GM12872 (cell line): ENCODE data around the gene TMEM44.

ENCODE experiments used
- CTCF ChIP-seq: IDR thresholded peaks from 3 replicates; pipeline ENCODE4 v1.5.1; 2011; ENCODE audit warnings: low read depth, mild to moderate bottlenecking, low read length, moderate library complexity; ENCODE audit not compliant: insufficient read depth

The TMEM44 gene

GRCh38 chr3:194607592-194608389 is 25.4 kb downstream of the TMEM44 start:
- TF ChIP-seq CTCF: no peak

DNA sequence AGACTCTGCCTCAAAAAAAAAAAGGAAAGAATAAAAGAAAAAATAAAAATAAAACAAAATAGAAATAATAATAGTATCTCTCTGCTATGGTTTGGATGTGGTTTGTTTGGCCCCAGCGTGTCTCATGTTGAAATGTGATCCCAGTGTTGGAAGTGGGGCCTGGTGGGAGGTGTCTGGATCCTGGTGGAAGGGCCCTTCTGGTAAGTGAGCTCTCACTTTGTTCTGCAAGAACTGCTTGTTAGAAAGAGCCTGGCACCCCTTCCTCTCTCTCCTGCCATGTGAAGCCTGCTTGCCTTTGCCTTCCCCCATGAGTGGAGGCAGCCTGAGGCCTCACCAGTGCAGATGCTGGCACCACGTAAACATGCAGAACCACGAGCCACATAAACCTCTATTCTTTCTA is 26.3 kb downstream of the TMEM44 start:
- TF ChIP-seq CTCF: no peak

DNA sequence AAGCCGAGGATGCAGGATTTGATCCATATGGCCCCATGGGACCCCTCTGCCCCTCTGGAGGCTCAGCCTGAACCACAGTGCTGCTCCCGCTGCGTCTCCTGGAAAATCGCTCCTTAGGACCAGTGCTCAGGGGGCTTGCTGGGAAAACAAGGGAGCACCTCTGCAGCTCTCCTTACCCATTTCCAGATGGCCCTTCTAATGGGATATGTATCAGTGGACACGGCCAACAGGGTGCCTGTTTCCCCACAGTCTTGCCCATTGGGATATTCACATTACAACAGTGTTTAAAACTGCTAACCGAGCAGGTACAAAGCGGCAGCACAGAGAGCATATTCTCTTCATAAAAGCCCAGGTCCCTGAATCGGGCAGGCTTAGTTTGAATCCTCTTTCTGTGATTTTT is 27.1 kb downstream of the TMEM44 start:
- TF ChIP-seq CTCF: no peak

GRCh38 chr3:194604837-194605236 is 28.4 kb downstream of the TMEM44 start:
- TF ChIP-seq CTCF: 0 out of 3 replicates have a peak, but pooled peaks have one; percentile 27

- TF ChIP-seq CTCF: no peak
Observed at GRCh38 chr3:194604126-194604525, 29.1 kb downstream of the TMEM44 start.

DNA sequence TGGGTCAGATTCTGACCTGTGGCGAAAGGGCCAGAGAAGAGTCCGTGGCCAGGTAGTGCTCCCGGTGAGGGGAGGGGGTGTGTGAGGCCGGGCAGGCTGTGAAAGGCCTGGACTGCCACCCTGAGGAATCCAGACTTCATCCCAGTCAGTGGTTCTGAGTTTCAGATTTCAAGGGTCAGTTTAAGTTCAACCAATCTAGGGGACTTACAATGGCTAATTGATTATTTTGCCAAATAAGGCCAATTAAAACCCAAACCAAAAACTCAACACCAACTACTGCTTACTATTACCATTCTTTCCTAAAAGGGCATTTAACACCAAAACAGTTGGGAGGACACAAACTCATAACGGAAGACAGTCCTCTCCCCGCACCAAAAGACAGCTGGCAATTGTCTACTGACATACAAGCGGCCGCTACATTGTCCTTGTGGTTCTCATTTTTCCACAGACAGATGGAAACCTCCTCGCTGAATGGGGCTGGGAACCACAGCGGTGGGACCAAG is 30.5 kb downstream of the TMEM44 start:
- TF ChIP-seq CTCF: no peak

GRCh38 chr3:194598771-194599557 is 34.3 kb downstream of the TMEM44 start:
- no peak for TF ChIP-seq CTCF
